Activated T-helper 1 cell treated with Interleukin-2 at 50 U/mL for 16 hours (primary cell): ENCODE results near the gene SLC4A4.

Experiments
- DNase-seq: peaks from one replicate; pipeline ENCODE4 v3.0.0-alpha.2; 2020; ENCODE audit warnings: low read depth

SLC4A4 gene

DNA sequence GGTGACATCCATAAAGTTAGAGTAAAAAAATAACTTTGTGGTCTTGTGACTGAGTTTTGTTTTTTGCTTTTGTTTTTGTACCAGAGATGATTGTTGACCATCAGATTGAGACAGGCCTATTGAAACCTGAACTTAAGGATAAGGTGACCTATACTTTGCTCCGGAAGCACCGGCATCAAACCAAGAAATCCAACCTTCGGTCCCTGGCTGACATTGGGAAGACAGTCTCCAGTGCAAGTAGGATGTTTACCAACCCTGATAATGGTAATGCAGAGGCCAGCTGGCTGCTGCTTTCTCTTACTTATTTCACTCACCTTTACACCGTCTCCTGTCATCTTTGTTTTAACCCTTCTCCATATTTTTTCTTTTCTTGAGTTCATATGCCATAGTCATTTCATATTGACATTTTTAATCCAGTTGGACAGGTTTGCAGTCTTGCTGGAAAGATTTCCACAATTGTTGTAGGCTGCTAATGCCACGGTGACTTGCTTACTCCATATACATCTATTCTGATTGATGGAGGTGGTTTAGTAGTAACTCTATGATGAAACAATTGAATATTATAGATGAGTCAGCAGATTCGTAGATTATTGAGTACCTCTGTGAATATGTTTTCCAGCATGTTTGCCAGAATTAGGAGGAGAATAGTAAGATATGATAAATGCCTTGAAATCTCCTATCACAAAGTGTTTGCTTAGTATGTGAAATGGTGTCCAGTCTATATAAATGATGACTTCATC is 18.3 kb downstream of the SLC4A4 start:
- DNase-seq, result no peak

GRCh38 chr4:71360844-71361243 is 22.0 kb downstream of the SLC4A4 start:
- no peak for DNase-seq

- DNase-seq, result no peak
Observed at GRCh38 chr4:71361476-71361875, 22.7 kb downstream of the SLC4A4 start.

DNA sequence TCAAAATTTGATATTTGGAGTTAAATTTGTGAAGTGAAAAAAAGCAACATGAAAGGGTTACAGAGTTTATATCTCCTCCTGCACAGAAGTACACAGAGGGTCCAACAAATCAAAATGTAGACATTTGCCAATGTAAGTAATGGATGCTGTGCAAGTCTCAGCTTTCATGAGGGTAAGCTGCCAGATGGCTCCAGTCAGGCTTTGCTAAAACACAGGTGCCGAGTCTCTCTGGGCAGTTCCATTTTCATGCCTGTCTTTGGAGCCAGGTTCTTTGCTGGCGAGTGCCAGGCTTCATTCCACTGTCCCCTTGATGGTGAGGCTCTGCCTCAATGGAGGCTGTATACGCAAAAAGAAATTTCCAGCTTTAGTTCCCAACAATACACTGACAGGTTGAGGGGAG is 27.9 kb downstream of the SLC4A4 start:
- DNase-seq, result no peak

DNA sequence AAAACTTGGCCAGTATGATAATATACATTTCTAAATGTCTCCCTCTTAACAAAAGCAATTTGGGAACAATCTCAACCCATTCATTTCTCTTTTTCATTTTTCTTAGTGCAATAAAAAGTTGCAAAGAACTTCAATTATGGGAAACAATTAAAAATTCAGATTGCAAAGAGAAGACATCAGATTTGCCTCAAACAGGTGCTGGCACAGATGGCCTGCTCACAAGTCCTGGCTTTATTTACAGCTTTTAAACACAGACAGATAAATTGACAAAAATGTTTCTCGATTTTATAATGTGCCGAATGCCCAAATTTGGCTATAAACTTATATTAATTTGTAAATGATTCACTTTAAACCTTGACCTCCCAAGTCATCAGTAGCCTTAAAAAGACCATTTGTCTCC is 28.7 kb downstream of the SLC4A4 start:
- no peak for DNase-seq

- no peak for DNase-seq
Observed at GRCh38 chr4:71368906-71369305, 30.1 kb downstream of the SLC4A4 start.

DNA sequence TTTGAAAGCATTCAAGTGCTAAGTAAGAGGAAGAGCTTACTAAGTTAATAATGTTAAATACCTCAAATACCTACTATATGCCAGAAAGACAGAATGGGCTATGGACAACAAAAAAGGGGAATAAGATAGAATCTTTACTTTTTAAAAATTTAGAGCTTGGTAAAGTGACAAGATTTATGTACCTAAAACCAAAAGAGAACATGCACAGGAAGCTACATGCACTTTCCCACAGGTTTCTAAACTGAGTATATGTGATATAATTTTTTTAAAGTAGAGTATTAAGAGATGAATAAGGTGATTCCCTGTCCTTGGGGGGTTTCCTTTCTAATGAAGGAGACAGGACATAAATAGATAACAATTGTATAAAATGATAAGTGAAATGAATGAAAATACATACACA is 30.7 kb downstream of the SLC4A4 start:
- no peak for DNase-seq

- DNase-seq, result no peak
Observed at GRCh38 chr4:71375494-71375893, 36.7 kb downstream of the SLC4A4 start.

DNA sequence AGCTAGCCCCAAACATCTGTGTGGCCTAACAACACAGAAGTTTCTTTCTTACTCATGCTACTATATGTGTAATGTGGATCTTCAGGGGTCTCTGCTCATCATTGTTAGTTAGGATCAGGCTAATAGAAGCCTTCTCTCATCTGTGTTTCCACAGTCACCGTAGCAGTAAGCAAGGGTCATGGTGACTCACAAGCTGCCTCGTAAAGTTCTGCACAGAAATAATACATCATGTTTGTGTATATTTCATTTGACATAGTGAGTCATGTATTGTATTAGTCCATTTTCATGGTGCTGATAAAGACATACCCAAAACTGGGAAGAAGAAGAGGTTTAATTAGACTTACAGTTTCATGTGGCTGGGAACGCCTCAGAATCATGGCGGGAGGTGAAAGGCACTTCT is 38.7 kb downstream of the SLC4A4 start:
- DNase-seq, result no peak

- DNase-seq, result no peak
Observed at GRCh38 chr4:71379126-71379525, 40.3 kb downstream of the SLC4A4 start.

GRCh38 chr4:71380788-71381187 is 42.0 kb downstream of the SLC4A4 start:
- DNase-seq, result no peak

DNA sequence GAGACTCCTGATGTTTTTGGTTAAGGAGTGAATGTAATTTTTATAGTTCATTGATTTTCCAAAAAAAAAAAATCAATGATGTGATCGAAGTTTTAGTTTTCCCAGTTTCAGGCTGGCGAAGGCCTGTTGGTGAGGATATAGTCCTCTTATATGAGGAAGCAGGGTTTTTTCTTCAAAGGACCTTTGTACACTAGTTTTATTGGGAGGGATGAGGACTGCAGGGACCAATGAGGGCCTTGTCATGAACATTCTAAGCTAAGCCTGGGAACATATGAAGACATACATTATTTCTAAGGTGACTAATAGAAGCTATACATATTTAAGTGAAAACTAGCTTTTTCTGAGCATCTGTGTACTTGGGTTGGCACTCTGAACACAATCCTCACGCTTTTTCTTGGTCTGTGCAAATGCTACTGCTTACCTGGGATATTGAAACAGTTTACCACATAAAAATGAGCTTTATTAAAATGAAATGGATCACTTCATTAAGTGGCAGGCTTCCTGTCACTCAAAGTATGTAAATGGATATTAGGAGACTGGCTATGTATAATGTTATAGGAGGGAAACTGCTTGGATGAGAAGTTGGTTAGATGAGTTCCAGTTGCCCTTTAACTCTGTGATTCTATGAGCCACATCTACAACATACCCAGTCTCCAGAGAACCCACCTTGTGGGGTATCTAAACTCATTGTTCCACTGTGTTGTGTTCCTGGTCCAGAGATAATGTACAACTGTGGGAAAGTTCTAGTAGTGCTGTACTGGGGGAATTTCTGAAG is 43.5 kb downstream of the SLC4A4 start:
- no peak for DNase-seq

- DNase-seq, result no peak
Observed at GRCh38 chr4:71382900-71383560, 44.2 kb downstream of the SLC4A4 start.

DNA sequence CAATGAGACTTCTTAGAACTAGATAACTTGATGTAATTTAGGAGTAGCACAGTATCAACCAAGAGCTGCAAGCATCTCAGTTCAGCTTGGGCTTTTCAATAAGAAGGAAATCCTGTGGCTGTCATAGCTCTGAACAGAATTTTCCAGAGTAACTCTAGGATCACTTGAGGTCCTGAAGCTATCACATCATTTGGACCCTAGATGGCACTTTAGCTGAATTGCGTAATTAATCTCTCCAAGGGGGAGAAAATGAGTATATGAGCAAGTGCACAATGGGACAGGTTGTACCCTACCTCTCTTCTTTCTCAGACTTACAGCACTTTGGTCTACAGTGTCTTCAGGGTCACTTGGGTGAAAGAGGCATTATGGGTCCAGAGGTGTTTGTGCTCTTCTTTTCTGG is 45.2 kb downstream of the SLC4A4 start:
- DNase-seq, result no peak

DNA sequence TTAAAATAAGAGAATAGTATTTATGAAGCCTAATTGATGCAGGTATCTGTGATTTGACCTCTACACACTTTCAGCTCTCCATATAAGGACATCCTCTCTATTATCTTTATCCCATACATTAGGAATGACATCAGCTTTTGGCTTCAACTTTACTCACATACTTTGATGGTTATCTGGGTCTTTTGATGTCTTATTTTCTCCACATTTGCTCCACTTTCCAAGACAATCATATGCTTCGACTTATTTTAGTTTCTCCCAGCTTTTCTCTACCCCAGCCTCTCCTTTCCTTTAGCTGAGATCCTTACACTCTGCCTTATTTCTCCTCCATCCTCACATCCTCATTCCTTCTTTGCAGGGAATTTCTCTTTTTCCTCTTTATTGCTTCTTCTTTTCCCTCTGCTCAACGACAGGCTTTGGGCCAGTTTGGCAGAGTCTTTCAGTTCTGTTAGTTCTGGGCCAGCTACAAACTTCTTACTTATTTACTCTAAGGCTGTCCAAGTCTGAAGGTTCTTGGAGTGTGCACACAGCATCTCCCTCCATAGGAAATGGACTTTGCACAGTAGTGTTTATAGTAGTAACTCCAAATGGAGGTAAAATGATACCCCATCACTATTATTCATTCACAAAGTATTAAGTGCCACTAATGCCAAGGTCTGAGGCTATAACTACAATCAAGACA is 50.5 kb downstream of the SLC4A4 start:
- DNase-seq, result no peak

DNA sequence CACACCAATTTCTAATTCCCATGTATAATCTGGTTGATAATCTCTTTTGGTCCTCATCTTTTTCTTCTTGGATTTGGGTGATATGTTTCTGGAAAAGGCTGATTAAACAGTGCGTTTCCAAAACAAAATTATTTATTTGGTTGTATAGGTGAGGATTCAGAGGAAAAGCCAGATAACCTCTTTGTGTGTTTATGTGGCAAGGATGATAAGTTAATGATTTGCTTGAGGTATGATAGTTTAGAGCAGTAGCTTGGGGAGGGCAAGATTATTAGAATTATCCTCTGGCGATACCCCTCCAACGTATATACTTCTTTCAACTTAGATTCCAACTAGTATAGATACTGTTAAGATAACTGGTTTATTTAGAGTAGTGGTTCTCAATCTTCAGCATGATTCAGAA is 53.3 kb downstream of the SLC4A4 start:
- DNase-seq, result no peak

- no peak for DNase-seq
Observed at GRCh38 chr4:71396382-71396781, 57.6 kb downstream of the SLC4A4 start.

- DNase-seq, result no peak
Observed at GRCh38 chr4:71400810-71401209, 62.0 kb downstream of the SLC4A4 start.

DNA sequence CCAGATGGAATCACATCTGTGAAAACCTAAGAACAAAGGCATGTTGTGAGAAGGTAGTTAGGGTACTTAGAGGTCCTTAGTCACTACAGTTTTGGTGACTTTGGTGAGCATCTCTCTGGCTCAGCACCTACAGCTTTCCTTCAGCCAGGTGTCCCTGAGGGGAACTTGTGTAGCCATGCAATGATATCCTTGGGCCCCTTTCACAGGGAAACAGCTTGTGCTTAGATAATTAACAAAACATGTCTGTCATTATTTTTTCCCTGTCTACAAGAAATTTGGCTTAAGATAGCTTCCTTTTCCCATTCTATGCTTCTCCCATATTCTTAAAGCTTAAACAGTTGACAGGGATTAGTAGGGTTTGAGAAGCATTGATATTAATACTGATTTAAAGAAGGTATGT is 63.8 kb downstream of the SLC4A4 start:
- DNase-seq, result no peak

GRCh38 chr4:71404049-71404448 is 65.2 kb downstream of the SLC4A4 start:
- no peak for DNase-seq

GRCh38 chr4:71405791-71406190 is 67.0 kb downstream of the SLC4A4 start:
- no peak for DNase-seq

GRCh38 chr4:71406459-71406963 is 67.7 kb downstream of the SLC4A4 start:
- DNase-seq, result no peak
